ENCODE measurements around the gene TREX2. TPM values are rescaled to one million over a fixed set of nuclear protein-coding genes. Genes with fewer than 3 reads are reported as not detected.
A peak's percentile ranks its signal among the peaks of the same experiment; 100 is the strongest.

Gene TREX2
- total RNA-seq, 1 donor from 2014 or later, result 0.80 TPM

- Mint-ChIP-seq H3K36me3 (ENCODE audit: low read depth) (peaks cover 1% of the 10 kb centered on the region), H3K9me3 (ENCODE audit: low read depth) (peaks cover 11% of the 10 kb centered on the region), H3K27me3 (ENCODE audit: low read depth) (peaks cover 6% of the 10 kb centered on the region), H3K27ac (ENCODE audit: unreplicated experiment) (no peak overlapping the region), H3K4me3 (ENCODE audit: unreplicated experiment) (no peak overlapping the region), H3K4me1 (ENCODE audit: low read depth) (no peaks in the 10 kb centered on the region)
- no peak for DNase-seq (ENCODE audit: low spot score)
- no peak for TF ChIP-seq CTCF (IDR thresholded peaks at IDR 0.05)
Observed at GRCh38 chrX:153417637-153418036, 28.2 kb downstream of the TREX2 start.

GRCh38 chrX:153416781-153417450 lies 28.9 kb downstream of the TREX2 start:
- Mint-ChIP-seq H3K4me3 (ENCODE audit: unreplicated experiment) (no peak overlapping the region), H3K36me3 (ENCODE audit: low read depth) (peaks cover 1% of the 10 kb centered on the region), H3K27me3 (ENCODE audit: low read depth) (peaks cover 6% of the 10 kb centered on the region), H3K27ac (ENCODE audit: unreplicated experiment) (no peak overlapping the region), H3K4me1 (ENCODE audit: low read depth) (peaks cover 2% of the 10 kb centered on the region), H3K9me3 (ENCODE audit: low read depth) (peaks cover 11% of the 10 kb centered on the region)
- DNase-seq (ENCODE audit: low spot score), result peak; percentile 49
- no peak for TF ChIP-seq CTCF (IDR thresholded peaks at IDR 0.05)

GRCh38 chrX:153414856-153415510 lies 30.9 kb downstream of the TREX2 start:
- Mint-ChIP-seq H3K36me3 (ENCODE audit: low read depth) (no peaks in the 10 kb centered on the region), H3K9me3 (ENCODE audit: low read depth) (peaks cover 11% of the 10 kb centered on the region), H3K27ac (ENCODE audit: unreplicated experiment) (no peak overlapping the region), H3K4me3 (ENCODE audit: unreplicated experiment) (no peak overlapping the region), H3K4me1 (ENCODE audit: low read depth) (peaks cover 3% of the 10 kb centered on the region), H3K27me3 (ENCODE audit: low read depth) (peaks cover 6% of the 10 kb centered on the region)
- peak; percentile 53 for DNase-seq (ENCODE audit: low spot score)
- TF ChIP-seq CTCF (IDR thresholded peaks at IDR 0.05), result no peak

- peak; percentile 70 for DNase-seq (ENCODE audit: low spot score)
- Mint-ChIP-seq H3K4me3 (ENCODE audit: unreplicated experiment) (no peak overlapping the region), H3K4me1 (ENCODE audit: low read depth) (peaks cover 3% of the 10 kb centered on the region), H3K27ac (ENCODE audit: unreplicated experiment) (no peak overlapping the region), H3K27me3 (ENCODE audit: low read depth) (peaks cover 6% of the 10 kb centered on the region), H3K9me3 (ENCODE audit: low read depth) (peaks cover 11% of the 10 kb centered on the region), H3K36me3 (ENCODE audit: low read depth) (no peaks in the 10 kb centered on the region)
- no peak for TF ChIP-seq CTCF (IDR thresholded peaks at IDR 0.05)
Observed at GRCh38 chrX:153413731-153414130, 32.1 kb downstream of the TREX2 start.

- peaks cover 11% of the 10 kb centered on the region for H3K9me3 Mint-ChIP-seq (ENCODE audit: low read depth)
- peaks cover 6% of the 10 kb centered on the region for H3K27me3 Mint-ChIP-seq (ENCODE audit: low read depth)
- H3K27ac Mint-ChIP-seq (ENCODE audit: unreplicated experiment), result no peak overlapping the region
Observed at GRCh38 chrX:153412746-153413720, 32.8 kb downstream of the TREX2 start.

More at GRCh38 chrX:153412746-153413720, 32.8 kb downstream of the TREX2 start:
- Mint-ChIP-seq H3K4me1 (ENCODE audit: low read depth) (peaks cover 3% of the 10 kb centered on the region), H3K4me3 (ENCODE audit: unreplicated experiment) (no peak overlapping the region), H3K36me3 (ENCODE audit: low read depth) (no peaks in the 10 kb centered on the region)
- DNase-seq (ENCODE audit: low spot score), result peak; percentile 85
- TF ChIP-seq CTCF (IDR thresholded peaks at IDR 0.05), result peak; percentile 52
